Psoas muscle (tissue), 8 donors: ENCODE data around the gene MAML3. TPM values are rescaled to one million over a fixed set of nuclear protein-coding genes. Genes with fewer than 3 reads are reported as not detected.

Experiments used
- ATAC-seq, 4 donors: fragments of 200-7000 bp; cut with Tn5 transposase; one replicate each; pipeline ENCODE4 v1.9.1; 2020; ENCODE audit warnings: moderate library complexity in 3 of 4, mild to moderate bottlenecking in 2 of 4
- DNase-seq, 2 donors: peaks; one replicate each; pipeline ENCODE4 v3.0.0-alpha.2; 2020
- H3K27ac ChIP-seq: fragments of 200-600 bp; one replicate; pipeline ENCODE4 v1.8.0; 2022
- H3K27me3 ChIP-seq, 3 donors: fragments of 200-600 bp in 1 of 3; one replicate each; pipeline versions ENCODE4 v1.6.1 to v1.8.0; 2013 to 2022; ENCODE audit warnings: low read length in 2 of 3, mild to moderate bottlenecking in 2 of 3, moderate library complexity in 1 of 3; ENCODE audit not compliant: insufficient read depth in 3 of 3
- H3K36me3 ChIP-seq, 2 donors: fragments of 200-600 bp in 1 of 2; one replicate each; pipeline versions ENCODE4 v1.6.1 to v1.8.0; 2013 to 2022; ENCODE audit warnings: low read depth in 1 of 2, mild to moderate bottlenecking in 1 of 2, moderate library complexity in 1 of 2; ENCODE audit not compliant: insufficient read depth in 1 of 2
- H3K4me1 ChIP-seq: fragments of 200-600 bp; one replicate; pipeline ENCODE4 v1.8.0; 2022
- H3K4me3 ChIP-seq: fragments of 200-600 bp; one replicate; pipeline ENCODE4 v1.8.0; 2022; ENCODE audit warnings: mild to moderate bottlenecking
- H3K9me3 ChIP-seq: fragments of 200-600 bp; one replicate; pipeline ENCODE4 v1.8.0; 2022
- CTCF ChIP-seq: fragments of 200-600 bp; IDR thresholded peaks from one replicate; pipeline ENCODE4 v1.8.0; 2022; ENCODE audit warnings: antibody characterized with exemption
- WGBS, 3 donors: extraction: QIAGEN DNeasy Blood & Tissue Kit; methylation state at CpG; one replicate each; pipeline versions ENCODE4 v1.1.6 to v1.1.7; 2013; 5-methylcytosine and 5-hydroxymethylcytosine counted together
- intact Hi-C, 2 donors: fragments of 100-400 bp; cut with DNase I; formaldehyde crosslinking; loops; one replicate each; pipeline versions ENCODE4 v1.11.0 to v1.14.2; 2022
- polyA plus RNA-seq, 3 donors: library from polyadenylated mRNA; stranded (reverse); fragments of 200-250 nt; gene quantifications; one replicate each; pipeline ENCODE4 v1.2.3, GENCODE V29; 2013
- total RNA-seq, 4 donors: library from RNA; stranded (reverse); fragmentation: NEBNext Ultra II Directional in 2 of 4; extraction: Animal tissue kit (Norgen Biotek cat#: 25700) in 2 of 4; gene quantifications; one replicate each; pipeline versions ENCODE4 v1.2.1 to v1.2.4, GENCODE V29; 2021 to 2023
- donor health status: healthy with polysubstance abuse.
- donor health status: DM: no; HTN: no; CAD: no; lungs with moderate emphysema.
- donor health status: Bipolar disorder and iron deficiency.
- donor health status: healthy.
- donor health status: DM: yes; HTN: yes; CAD: no.
- donor health status: DM: no; HTN: no; CAD: no.
- donor health status: DM: no; HTN: no; CAD: no.
- donor health status: DM: yes; HTN: yes; CAD: no.

Gene MAML3
- total and polyA plus RNA-seq, 7 donors = 0.43 to 2.7 (median 0.74) TPM

- no peaks in the 10 kb centered on the region for H3K36me3 ChIP-seq
- peaks cover 10% of the 10 kb centered on the region for H3K4me1 ChIP-seq
- no peak for DNase-seq
- H3K9me3 ChIP-seq = no peaks in the 10 kb centered on the region
- intact Hi-C loops = no loop called here
- H3K27ac ChIP-seq = no peak overlapping the region
- no peak for TF ChIP-seq CTCF
- H3K4me3 ChIP-seq = no peak overlapping the region
- WGBS, 3 donors = 71 to 76% (median 74%) methylated on average over 2 of the region's 2 CpGs
- ATAC-seq = no peak
- no peaks in the 10 kb centered on the region for H3K27me3 ChIP-seq
These were observed 88.6 kb downstream of the MAML3 start for GRCh38 chr4:140065393-140065792.

DNA sequence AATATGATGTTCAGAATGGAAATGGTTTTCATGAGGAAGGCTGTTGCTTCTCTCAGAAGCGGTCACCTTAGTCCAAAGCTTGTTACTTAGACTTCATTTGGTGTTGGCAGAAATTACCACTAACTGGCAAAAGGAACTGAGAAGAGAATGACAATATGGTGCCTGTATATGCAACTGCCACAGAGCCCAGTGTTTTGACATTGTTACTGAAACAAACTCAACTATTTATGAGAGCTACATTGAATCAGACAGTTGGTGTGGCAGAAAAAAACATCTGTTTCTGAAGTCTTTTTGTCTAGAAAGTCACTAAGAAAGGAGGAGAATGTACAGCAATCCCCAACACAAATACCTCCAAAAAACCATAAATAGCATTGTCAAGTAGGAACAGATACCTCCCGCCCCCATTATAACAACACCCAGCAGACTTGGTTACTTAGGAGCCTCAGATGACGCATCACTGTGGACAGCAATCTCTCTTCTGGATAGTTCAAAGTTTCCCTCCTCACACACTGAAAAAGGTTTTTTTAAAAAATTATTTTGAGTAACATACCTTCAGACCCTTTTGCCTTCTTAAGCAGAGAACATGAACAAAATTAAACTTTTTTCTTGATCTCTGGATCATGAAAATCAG, 92.2 kb downstream of the MAML3 start:
- DNase-seq (no peak), ATAC-seq (no peak)
- H3K27me3 ChIP-seq = no peaks in the 10 kb centered on the region
- intact Hi-C loops = no loop called here
- H3K36me3 ChIP-seq = no peaks in the 10 kb centered on the region
- no peak overlapping the region for H3K27ac ChIP-seq
- H3K4me1 ChIP-seq = peaks cover 16% of the 10 kb centered on the region
- TF ChIP-seq CTCF = no peak
- WGBS, 3 donors = 94 to 99% (median 97%) methylated on average over 3 of the region's 3 CpGs
- no peaks in the 10 kb centered on the region for H3K9me3 ChIP-seq
- no peak overlapping the region for H3K4me3 ChIP-seq

- Histone ChIP-seq H3K4me1 (peaks cover 14% of the 10 kb centered on the region), H3K36me3 (no peaks in the 10 kb centered on the region), H3K27me3 (no peaks in the 10 kb centered on the region), H3K9me3 (no peaks in the 10 kb centered on the region), H3K27ac (no peak overlapping the region), H3K4me3 (no peak overlapping the region)
- no peak for TF ChIP-seq CTCF
- intact Hi-C loops = no loop called here
- ATAC-seq = no peak
- no peak for DNase-seq
- 85 to 90% (median 89%) methylated on average over 4 of the region's 4 CpGs for WGBS, 3 donors
These were observed 92.8 kb downstream of the MAML3 start for GRCh38 chr4:140061194-140061593.

DNA sequence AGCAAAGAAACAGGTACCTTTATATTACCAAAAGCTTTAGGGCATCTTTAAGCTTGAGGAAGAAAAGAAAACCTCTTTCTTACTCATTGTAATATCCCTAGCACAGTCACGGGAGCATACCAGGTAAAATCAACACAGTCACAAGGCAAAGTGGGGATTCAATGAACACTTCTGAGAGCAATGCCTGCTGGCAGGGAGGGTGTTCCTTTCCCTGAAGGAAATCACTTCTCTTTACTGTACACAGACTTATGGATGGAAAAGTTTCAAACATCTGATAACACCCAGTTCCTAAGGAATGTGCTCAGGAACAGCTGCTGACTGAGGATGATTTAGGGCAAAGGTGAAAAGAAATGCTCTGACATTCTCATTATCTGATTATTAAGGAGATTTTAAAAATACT, 94.8 kb downstream of the MAML3 start:
- DNase-seq (no peak), ATAC-seq (no peak)
- no peaks in the 10 kb centered on the region for H3K36me3 ChIP-seq
- intact Hi-C loops = loop anchor here in 1 of 2 donors (5.0 kb wide), 1 partner anchor 38 kb away; no protein-coding TSS in a partner anchor
- peaks cover 13% of the 10 kb centered on the region for H3K4me1 ChIP-seq
- H3K27me3 ChIP-seq = no peaks in the 10 kb centered on the region
- no peak for TF ChIP-seq CTCF
- H3K9me3 ChIP-seq = no peaks in the 10 kb centered on the region
- WGBS, 3 donors = 41 to 58% (median 49%) methylated on average over 1 of the region's 1 CpG
- no peak overlapping the region for H3K4me3 ChIP-seq
- H3K27ac ChIP-seq = no peak overlapping the region

GRCh38 chr4:140057701-140058100, 96.3 kb downstream of the MAML3 start:
- Histone ChIP-seq H3K27me3 (no peaks in the 10 kb centered on the region), H3K36me3 (no peaks in the 10 kb centered on the region), H3K4me1 (peaks cover 13% of the 10 kb centered on the region), H3K27ac (no peak overlapping the region), H3K9me3 (no peaks in the 10 kb centered on the region), H3K4me3 (no peak overlapping the region)
- ATAC-seq (no peak), DNase-seq (no peak)
- intact Hi-C loops = loop anchor here in 1 of 2 donors (5.0 kb wide), 1 partner anchor 40 kb away; no protein-coding TSS in a partner anchor
- 90 to 95% (median 93%) methylated on average over 2 of the region's 2 CpGs for WGBS, 3 donors
- no peak for TF ChIP-seq CTCF
